NB4 (cell line): Measurements from ENCODE around the gene TNIP1.
A peak's percentile ranks its signal among the peaks of the same experiment; 100 is the strongest.

Experiments used
- DNase-seq: peaks from one replicate; pipeline ENCODE4 v3.0.0; 2010; ENCODE audit warnings: low read depth
- H3K4me3 ChIP-seq: one replicate; pipeline ENCODE4 v1.5.1; 2011; ENCODE audit warnings: mild to moderate bottlenecking, low read depth, low read length, moderate library complexity
- CTCF ChIP-seq: IDR thresholded peaks from one replicate; pipeline ENCODE4 v1.5.1; 2012; ENCODE audit warnings: low read depth, low read length
- MYC ChIP-seq: IDR thresholded peaks from 2 replicates; pipeline ENCODE4 v1.6.1; 2011; ENCODE audit warnings: low read depth, low read length
- POLR2A ChIP-seq: IDR thresholded peaks from 2 replicates; pipeline ENCODE4 v1.6.1; 2011; ENCODE audit warnings: mild to moderate bottlenecking; ENCODE audit not compliant: insufficient read length; ENCODE audit errors: extremely low read depth
- TF ChIP-seq, protein P1 (sequence below): IDR thresholded peaks from 2 replicates; pipeline ENCODE4 v1.6.1; 2011; ENCODE audit warnings: low read depth, low read length

TNIP1 gene

DNA sequence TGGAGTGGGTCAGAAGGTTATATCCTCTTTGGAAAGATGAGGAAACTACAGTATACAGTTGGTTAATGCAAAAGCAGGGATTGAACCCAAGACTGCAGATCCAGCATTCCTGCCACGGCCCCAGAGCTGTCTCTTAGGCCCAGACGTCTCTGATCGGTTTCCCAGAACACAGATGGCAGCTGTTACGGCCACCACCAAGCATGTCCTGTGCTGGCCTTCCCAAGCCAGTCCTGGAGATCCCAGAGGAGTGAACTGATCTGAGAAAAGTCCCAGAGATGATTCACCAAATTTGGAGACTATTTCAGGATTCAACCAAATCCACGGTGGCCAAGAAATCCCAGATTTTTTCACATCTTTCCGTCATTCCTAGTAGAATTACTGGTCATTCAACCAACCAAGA is 20.1 kb downstream of the TNIP1 start:
- no peak for TF ChIP-seq CTCF
- no peak for TF ChIP-seq MYC
- TF ChIP-seq, protein P1, sequence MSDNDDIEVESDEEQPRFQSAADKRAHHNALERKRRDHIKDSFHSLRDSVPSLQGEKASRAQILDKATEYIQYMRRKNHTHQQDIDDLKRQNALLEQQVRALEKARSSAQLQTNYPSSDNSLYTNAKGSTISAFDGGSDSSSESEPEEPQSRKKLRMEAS, result no peak
- TF ChIP-seq POLR2A, result no peak
- H3K4me3 ChIP-seq, result no peak overlapping the region
- DNase-seq, result no peak

GRCh38 chr5:151058891-151059489 is 21.8 kb downstream of the TNIP1 start:
- H3K4me3 ChIP-seq, result no peak overlapping the region
- peak; percentile 26 for DNase-seq
- TF ChIP-seq, protein P1, result no peak
- TF ChIP-seq CTCF (no peak), POLR2A (no peak), MYC (no peak)

- no peak overlapping the region for H3K4me3 ChIP-seq
- TF ChIP-seq MYC (no peak), POLR2A (no peak), CTCF (no peak)
- TF ChIP-seq, protein P1, result no peak
- no peak for DNase-seq
Observed at GRCh38 chr5:151058301-151058700, 22.5 kb downstream of the TNIP1 start.

GRCh38 chr5:151056379-151057325 is 24.2 kb downstream of the TNIP1 start:
- TF ChIP-seq, protein P1, result no peak
- TF ChIP-seq MYC, result no peak
- no peak for TF ChIP-seq POLR2A
- TF ChIP-seq CTCF, result no peak
- H3K4me3 ChIP-seq, result no peak overlapping the region
- DNase-seq, result no peak

DNA sequence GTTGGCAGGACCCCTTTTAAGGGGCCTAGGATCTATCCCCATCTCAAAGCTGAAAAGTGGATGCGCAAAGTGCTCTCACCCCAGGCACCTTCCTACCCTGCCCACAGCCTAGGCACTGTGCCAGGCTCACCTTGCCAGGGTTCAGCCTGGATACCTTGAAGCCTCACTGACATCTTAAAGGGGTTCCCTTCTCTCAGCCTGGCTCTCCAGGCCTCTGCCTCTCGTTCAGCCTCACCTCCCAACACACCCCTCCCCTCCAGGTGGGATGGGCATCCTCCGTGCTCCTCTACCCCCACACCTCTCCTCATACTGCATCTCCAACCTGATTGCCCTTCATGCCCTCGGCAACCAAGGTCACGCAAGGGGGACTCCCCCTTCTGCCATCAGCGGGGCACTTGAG is 25.5 kb downstream of the TNIP1 start:
- DNase-seq, result no peak
- no peak for TF ChIP-seq CTCF
- TF ChIP-seq, protein P1, result no peak
- TF ChIP-seq POLR2A, result no peak
- no peak for TF ChIP-seq MYC
- H3K4me3 ChIP-seq, result no peak overlapping the region
